Measurements from ENCODE around the gene CYP27C1.
"Not testable (repeated sequence)": the region's sequence is repeated elsewhere in the genome, so short reads cannot be mapped to it uniquely, and the experiment has no call there.

Gene CYP27C1

GRCh38 chr2:127220768-127221527 lies 849 bp upstream of the CYP27C1 start:
- DNase-seq, result no peak

GRCh38 chr2:127219171-127220070 lies 678 bp downstream of the CYP27C1 start:
- DNase-seq, result no peak

GRCh38 chr2:127218812-127219170 lies 1.3 kb downstream of the CYP27C1 start:
- DNase-seq, result no peak

- DNase-seq, result no peak
These were observed 2.4 kb downstream of the CYP27C1 start for GRCh38 chr2:127217470-127218325.

GRCh38 chr2:127216593-127216992 lies 3.5 kb downstream of the CYP27C1 start:
- DNase-seq, result no peak

- no peak for DNase-seq
These were observed 4.0 kb downstream of the CYP27C1 start for GRCh38 chr2:127216095-127216494.

GRCh38 chr2:127214201-127214600 lies 5.9 kb downstream of the CYP27C1 start:
- not testable (repeated sequence) for DNase-seq

- DNase-seq, result no peak
These were observed 11.8 kb downstream of the CYP27C1 start for GRCh38 chr2:127208313-127208712.

GRCh38 chr2:127205218-127206125 lies 14.6 kb downstream of the CYP27C1 start:
- no peak for DNase-seq

GRCh38 chr2:127201452-127201851 lies 18.6 kb downstream of the CYP27C1 start:
- DNase-seq, result no peak

GRCh38 chr2:127200962-127201361 lies 19.1 kb downstream of the CYP27C1 start:
- DNase-seq, result no peak

GRCh38 chr2:127199223-127199622 lies 20.9 kb downstream of the CYP27C1 start:
- DNase-seq, result no peak

GRCh38 chr2:127197475-127198385 lies 22.4 kb downstream of the CYP27C1 start:
- DNase-seq, result no peak

- no peak for DNase-seq
These were observed 23.1 kb downstream of the CYP27C1 start for GRCh38 chr2:127196998-127197397.

GRCh38 chr2:127196549-127196948 lies 23.6 kb downstream of the CYP27C1 start:
- no peak for DNase-seq

GRCh38 chr2:127195140-127196074 lies 24.7 kb downstream of the CYP27C1 start:
- DNase-seq, result no peak

- no peak for DNase-seq
These were observed 25.7 kb downstream of the CYP27C1 start for GRCh38 chr2:127194447-127194846.

- no peak for DNase-seq
These were observed 26.2 kb downstream of the CYP27C1 start for GRCh38 chr2:127193967-127194280.

- DNase-seq, result no peak
These were observed 26.7 kb downstream of the CYP27C1 start for GRCh38 chr2:127193164-127193966.

Data from NK-92 treated with Interleukin-12 subunit alpha and Interleukin-12 subunit beta, amount 100 ng/mL, for 24 hours (cell line).